ENCODE results near the gene PAF1.
A peak's percentile ranks its signal among the peaks of the same experiment; 100 is the strongest.

Gene PAF1

DNA sequence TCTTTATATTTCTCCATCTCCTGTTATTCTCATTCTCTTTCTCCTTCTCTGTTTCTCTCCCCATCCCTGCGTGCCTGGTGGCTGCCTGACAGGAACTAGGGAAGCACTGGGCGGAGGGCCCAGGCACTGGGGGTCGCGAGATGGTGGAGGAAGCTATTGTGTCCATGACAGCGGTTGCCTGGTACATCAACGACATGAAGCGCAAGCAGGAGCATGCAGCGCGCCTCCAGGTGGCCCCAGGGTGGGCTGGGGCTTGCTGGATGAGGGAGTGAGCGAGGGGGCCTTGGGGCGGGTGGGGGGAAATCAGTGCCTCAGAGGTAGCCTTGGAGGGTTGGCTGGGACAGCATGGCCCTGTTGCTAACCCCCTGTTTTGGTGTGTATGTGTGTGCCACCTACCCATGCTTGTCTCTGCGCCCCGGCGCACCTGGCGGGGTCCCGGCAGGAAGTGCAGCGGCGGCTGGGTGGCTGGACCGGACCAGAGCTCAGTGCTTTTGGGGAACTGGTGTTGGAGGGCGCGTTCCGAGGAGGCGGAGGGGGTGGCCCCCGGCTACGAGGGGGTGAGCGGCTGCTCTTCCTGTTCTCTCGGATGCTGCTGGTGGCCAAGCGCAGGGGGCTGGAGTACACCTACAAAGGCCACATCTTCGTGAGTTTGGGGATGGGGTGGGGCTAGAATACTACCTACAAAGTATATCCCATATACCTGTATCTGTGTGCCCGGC lies 26.7 kb upstream of the PAF1 start:
- no peak for DNase-seq (ENCODE audit: low spot score)

DNA sequence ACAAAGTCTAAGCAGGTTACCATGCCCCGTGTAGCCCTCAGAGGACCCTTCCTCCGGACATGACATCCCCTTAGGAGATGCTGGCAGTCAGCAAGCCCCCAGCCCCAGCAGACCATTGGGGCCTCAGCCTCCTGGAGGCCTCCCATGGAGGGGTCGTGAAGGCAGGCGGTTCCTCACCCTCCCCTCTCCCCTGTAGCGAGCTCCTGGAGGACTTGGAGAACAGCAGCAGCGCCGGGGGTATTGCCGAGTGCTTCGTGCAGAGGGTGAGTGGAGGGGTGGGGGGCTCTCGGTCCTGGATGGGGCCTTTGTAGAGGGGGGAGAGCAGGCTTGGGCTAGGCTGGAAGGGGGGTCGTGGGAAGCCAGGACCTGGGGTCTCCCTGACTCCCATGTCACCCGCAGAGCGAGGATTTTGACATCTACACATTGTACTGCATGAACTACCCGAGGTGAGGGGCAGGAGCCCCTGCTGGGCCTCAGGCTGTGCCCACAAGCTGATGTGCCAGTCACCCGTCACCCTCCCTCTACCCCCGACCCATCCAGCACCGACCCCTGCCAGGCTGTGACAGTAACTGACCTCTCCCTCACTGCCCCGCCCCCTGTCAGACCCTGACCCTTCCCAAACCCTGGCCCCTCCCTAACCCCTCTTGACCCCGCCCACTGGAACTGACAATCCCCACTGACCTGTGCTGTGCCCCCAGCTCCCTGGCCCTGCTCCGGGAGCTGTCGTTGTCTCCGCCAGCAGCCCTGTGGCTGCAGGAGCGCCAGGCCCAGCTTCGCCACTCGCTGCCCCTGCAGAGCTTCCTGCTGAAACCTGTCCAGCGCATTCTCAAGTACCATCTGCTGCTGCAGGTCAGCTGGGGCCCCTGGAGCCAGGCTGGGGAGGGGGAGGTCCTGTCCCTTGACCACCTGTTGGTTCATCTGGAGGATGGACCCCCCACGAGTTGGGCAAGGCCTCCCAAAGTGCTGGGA lies 25.5 kb upstream of the PAF1 start:
- no peak for DNase-seq (ENCODE audit: low spot score)

DNA sequence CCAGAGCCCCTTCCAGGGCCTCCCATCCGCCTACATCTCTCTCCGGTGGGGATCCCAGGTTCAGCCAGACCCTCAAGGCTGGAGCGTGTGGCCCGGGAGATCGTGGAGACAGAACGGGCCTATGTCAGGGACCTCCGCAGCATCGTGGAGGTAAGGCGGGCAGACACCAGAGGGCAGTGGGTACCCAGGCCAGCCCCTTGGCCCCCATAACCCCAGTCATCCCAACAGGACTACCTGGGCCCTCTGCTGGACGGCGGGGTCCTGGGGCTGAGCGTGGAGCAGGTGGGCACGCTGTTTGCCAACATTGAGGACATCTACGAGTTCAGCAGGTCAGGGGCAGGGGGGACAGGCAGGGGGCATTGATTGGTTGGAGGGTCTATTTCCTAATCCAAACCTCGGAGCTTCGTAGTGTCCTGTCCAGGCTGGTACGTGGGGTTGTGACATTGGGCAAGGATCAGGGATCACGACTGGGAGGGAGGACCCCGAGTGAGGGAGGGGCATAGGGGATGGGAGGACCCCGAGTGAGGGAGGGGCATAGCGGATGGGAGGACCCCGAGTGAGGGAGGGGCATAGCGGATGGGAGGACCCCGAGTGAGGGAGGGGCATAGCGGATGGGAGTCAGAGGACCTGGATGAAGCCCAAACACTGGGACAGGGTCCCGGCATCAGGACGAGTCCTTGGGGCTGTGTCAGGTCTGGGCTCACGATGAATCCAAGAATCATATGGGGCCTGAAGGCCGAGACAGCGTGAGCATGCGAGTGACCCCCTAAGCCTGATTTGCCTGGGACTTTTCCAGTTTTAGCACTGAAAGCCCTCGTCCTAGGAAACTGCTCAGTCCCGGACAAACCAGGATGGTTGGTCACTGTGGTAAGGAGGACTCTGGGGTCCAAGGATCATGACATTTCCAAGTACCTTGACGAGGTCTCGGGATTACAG lies 24.5 kb upstream of the PAF1 start:
- DNase-seq (ENCODE audit: low spot score): no peak

DNA sequence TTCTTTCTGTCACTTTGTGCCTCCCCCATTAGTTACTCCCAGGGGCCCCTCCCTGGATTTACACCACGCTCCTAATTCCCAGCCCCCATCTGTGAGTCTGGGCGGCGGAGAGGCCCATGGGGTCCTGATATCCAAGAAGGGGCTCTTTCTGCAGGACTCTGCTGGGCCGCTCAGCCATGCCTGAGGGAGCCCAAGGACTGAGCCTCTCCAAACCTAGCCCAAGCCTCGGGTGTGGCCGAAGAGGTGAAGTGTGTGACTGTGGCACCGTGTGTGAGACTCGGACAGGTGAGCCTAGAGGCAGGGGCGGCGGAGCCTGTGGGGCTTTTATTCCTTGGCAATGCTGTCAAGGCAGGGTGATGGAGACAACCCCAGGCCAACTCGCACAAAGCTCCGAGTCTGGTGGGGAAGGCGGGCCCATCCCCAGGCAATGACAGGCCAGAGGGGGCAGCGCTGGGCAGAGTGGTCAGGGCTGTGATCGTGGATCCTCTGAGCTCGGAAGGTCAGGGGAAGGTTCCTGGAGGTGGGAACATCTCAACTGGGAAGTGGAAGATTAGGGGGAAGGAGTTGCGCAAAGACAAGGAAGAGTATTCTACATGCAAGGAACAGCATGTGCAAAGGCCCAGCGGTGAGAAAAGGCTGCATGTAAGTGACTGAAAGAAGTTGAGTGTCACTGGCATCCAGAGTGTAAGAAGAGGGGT lies 23.2 kb upstream of the PAF1 start:
- DNase-seq (ENCODE audit: low spot score): peak; percentile 59

DNA sequence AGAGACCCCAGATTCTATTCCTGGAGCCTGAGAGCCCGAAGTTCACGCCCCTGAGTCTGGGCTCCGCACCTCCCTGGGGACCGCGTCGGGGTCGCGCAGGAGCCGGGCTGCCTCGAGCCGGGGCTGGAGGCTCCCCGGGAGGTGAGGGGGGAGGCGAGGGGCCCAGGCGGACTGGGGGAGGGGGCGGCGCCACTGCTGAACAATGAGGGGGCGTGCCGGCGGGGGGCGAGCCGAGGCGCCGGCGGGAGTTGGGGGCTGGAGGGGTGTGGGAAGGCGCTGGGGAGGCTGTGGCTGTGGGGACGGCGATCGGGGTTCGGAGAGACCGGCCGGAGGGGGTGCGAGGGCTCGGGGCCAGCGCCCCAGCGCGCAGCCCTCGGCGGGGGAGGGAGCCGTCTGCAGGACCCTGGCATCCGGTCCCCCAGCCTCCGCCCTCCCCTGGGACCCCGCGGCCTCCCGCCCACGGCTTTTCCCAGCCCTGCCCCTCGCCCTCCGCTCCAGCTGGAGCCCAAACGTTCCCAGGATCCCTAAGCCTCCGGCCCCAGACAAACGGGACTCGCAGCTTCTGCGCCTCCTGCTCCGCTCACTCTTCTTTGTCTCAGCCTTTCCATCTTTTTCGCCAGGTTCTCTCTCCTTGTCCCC lies 22.5 kb upstream of the PAF1 start:
- DNase-seq (ENCODE audit: low spot score): peak; percentile 80

DNA sequence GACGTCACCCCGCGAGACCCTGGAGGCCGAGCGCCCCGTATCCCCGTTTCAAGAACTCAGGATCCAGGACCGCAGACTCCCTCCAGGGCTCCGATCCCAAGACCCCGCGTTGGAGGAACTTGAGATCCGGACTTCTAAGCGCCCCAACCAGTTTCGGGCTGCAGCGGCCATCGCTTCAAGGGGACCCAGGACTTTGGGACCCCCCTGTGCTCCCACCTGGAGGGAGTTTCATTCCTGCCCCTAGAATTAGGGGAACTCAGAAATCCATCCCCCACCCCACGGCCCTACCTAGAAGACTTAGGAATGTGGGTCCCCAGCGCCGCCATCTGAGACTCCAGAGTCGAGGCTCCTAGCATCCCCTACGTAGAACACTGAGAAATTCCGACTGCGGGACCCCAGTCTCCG lies 22.0 kb upstream of the PAF1 start:
- DNase-seq (ENCODE audit: low spot score): no peak

DNA sequence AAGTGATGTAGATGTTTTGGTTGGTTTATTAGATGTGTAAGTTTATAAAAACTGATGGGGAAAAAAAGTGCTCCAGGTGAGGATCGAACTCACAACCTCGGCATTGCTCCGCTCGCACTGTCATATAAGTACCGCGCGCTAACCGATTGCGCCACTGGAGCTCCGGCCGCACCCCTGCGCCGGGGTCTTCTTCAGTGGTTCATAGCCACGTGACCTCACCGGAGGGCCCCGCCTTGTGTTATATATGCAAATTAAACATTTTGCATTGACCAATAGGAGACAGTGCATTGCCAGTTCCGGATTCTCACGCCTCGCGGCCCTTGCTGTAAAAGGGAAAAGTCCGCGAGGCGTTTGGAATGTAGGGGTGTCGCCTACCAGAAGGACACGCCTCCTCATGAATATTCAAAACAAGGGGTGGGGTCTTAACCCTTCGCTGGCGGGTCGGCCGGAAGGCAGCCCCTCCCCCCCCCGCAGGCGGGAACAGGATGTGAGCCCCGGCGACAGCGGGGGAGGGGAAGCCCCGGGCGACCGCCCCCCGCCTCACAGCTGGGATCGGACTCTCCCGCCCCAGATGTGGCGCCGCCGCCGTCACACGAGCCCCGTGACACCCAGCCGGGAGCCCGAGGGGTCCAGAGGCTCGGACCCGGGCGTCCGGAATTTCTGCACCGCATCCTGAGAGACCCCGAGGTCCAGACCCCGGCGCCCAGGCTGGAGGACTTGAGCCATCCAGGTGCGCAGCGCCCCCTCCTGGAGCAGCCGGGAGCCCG lies 21.4 kb upstream of the PAF1 start, which contains the start of gene PLEKHG2:
Gene PLEKHG2, plus strand, starts transcription at position 570 of the 767 bp plus-strand sequence. CDS start 1,418 bp downstream, outside the sequence.
- DNase-seq (ENCODE audit: low spot score): peak; percentile 96

DNA sequence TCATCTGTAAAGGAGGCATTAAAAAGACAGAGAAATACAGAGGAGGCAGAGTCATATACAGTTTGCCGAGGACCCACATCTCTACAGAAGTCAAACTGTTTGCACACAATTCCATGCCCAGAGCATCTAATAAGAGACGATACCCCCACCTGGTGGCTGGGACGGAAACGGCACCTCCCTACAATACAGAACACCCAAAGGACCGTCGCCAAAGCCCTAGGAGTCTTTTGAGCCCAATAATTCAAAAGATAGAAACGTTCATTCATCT lies 20.9 kb upstream of the PAF1 start:
- peak; percentile 86 for DNase-seq (ENCODE audit: low spot score)

DNA sequence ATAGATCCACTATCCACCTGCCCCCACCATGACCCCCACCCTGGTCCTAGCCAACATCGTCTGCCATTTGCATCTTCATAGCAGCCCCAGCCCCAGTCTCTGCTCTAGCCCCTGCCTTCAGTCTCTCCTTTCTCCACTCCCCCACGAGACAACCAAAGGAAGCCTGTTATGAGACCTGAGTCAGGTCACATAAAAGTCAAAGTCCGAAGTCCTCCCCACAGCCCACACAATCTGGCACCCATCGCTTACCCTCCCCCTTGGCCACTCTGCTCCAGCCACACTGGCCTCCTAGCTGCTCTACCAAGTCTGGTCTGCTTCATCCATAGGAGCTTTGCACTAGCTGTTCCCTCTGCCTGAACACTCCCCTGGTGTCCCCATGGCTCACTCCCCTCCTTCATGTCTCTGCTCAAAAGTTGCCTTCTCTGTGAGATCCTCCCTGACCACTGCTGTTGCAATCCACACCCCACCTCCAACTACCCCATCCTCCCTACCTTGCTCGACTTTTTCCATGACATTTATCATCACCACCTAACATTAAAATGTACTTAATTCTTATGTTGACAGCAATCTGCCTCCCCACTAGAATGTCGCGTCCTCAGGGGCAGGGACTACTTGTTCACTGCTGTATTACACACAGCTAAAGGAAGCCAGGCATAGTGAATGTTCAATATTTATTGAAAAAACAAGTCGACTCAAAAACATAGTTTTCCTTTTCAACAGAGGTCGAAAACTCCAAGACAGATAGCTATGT lies 20.4 kb upstream of the PAF1 start:
- DNase-seq (ENCODE audit: low spot score): no peak

DNA sequence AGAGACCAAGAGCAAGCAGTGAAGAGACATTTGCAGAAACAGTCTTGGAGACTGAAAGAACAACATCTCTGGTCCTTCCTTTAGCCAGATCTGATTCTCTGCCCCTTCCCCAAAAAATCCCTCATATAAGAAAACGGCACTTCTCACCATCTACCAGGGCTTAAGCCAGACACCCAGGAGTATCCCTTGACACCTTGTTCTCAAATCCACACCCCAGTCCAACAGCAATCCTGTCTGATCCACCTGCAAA lies 19.9 kb upstream of the PAF1 start:
- DNase-seq (ENCODE audit: low spot score): no peak

DNA sequence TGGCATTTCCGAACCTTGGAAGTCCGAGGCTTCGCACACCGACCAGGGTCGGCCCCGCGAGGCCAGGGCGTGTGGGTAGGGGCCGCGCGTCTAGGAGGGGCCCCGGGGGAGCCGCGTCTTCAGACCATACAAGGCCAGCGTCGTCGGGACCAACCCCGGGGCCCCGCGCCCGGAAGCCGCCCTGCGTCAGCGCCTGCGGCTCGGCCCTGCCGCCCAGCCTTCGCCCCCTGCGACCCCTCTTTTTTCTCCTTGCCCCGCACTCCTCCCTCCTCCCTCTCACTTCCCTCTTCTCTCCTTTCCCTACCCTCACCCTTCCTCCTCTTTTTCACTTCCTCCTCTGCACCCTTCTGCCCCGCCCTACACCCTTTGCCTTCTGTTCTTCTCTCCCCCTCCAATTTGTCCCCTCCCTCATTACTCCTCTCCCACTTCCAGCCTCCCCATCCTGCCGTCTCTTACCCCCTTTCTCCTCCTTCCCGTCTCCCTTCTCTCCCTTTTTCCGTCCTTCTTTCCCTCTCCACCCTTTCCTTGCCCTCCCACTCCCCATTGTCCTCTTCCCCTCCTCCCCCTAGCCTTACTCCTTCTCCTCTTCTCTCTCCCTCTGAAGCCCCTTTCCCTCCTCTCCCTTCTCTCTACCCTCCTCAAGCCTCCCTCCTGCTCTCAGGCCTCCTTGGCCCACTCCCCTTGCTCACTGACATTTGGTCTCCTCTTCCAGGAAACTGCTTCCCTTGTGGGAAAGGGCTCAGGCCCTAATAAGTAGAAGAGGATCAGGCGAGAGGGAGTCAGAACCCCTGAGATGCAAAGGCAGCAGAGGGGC lies 19.3 kb upstream of the PAF1 start:
- peak; percentile 69 for DNase-seq (ENCODE audit: low spot score)

DNA sequence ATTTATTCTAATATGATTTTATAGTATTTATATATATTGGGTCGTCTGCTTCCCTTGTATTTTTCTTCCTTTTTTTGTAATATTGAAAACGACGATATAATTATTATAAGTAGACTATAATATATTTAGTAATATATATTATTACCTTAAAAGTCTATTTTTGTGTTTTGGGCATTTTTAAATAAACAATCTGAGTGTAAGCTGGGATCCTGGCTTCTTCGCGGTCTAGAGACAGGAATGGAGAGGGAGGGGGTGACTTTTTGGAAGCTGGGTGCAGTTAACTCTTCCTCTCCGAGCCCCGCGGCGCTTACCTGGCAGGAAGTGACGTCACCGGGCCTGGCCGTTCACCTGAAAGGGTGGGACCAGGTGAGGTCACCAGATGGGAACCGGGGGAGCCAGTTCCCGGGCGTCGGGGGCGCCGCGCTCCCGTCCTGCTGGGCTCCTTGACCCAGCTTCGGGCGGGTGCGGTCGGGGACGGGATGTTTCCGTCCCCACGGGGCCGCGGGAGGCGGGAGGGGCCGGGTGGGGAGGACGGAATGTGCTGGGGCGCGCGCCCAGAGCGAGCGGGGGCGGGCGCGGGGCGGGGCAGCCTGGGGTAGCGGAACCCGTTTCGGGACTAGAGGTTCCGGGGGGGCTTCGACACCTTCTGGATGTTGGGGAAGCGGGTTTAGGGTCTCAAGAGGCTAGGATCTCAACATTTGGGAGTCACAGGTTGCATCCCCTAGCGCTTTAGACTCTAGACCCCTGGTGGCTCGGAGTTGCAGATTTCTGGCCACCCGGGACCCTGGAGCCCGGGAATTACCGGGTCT lies 18.5 kb upstream of the PAF1 start:
- DNase-seq (ENCODE audit: low spot score): peak; percentile 85

DNA sequence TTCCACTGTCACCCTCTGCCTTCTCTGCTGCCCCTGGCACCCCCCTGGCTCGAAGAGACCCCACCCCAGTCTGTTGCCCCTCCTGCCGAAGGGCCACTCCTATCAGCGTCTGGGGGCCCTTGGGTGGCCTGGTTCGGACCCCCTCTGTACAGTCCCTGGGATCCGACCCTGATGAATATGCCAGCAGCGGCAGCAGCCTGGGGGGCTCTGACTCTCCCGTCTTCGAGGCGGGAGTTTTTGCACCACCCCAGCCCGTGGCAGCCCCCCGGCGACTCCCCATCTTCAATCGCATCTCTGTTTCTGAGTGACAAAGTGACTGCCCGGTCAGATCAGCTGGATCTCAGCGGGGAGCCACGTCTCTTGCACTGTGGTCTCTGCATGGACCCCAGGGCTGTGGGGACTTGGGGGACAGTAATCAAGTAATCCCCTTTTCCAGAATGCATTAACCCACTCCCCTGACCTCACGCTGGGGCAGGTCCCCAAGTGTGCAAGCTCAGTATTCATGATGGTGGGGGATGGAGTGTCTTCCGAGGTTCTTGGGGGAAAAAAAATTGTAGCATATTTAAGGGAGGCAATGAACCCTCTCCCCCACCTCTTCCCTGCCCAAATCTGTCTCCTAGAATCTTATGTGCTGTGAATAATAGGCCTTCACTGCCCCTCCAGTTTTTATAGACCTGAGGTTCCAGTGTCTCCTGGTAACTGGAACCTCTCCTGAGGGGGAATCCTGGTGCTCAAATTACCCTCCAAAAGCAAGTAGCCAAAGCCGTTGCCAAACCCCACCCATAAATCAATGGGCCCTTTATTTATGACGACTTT lies 17.7 kb upstream of the PAF1 start:
- no peak for DNase-seq (ENCODE audit: low spot score)

DNA sequence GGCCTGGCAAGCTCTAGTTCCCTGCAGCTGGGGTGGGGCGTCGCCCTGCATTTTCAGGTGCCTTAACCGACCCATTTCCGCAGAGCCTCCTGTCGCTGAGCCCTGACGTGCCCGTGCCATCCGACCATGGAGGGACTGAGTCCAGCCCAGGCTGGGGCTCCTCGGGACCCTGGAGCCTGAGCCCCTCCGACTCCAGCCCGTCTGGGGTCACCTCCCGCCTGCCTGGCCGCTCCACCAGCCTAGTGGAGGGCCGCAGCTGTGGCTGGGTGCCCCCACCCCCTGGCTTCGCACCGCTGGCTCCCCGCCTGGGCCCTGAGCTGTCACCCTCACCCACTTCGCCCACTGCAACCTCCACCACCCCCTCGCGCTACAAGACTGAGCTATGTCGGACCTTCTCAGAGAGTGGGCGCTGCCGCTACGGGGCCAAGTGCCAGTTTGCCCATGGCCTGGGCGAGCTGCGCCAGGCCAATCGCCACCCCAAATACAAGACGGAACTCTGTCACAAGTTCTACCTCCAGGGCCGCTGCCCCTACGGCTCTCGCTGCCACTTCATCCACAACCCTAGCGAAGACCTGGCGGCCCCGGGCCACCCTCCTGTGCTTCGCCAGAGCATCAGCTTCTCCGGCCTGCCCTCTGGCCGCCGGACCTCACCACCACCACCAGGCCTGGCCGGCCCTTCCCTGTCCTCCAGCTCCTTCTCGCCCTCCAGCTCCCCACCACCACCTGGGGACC lies 16.9 kb upstream of the PAF1 start:
- no peak for DNase-seq (ENCODE audit: low spot score)

DNA sequence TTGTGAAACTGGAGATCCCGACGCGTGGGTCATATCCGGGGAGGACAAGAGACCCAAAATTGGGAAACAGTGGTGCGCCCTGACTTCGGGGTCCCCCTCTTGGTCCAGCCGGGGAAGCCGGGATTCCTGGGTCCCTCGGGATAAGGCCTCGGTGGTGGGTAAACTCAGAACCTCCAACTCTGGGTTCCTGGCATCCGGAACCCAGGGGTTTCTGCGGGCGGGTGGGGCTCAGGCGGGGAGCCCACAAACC lies 16.4 kb upstream of the PAF1 start:
- no peak for DNase-seq (ENCODE audit: low spot score)

DNA sequence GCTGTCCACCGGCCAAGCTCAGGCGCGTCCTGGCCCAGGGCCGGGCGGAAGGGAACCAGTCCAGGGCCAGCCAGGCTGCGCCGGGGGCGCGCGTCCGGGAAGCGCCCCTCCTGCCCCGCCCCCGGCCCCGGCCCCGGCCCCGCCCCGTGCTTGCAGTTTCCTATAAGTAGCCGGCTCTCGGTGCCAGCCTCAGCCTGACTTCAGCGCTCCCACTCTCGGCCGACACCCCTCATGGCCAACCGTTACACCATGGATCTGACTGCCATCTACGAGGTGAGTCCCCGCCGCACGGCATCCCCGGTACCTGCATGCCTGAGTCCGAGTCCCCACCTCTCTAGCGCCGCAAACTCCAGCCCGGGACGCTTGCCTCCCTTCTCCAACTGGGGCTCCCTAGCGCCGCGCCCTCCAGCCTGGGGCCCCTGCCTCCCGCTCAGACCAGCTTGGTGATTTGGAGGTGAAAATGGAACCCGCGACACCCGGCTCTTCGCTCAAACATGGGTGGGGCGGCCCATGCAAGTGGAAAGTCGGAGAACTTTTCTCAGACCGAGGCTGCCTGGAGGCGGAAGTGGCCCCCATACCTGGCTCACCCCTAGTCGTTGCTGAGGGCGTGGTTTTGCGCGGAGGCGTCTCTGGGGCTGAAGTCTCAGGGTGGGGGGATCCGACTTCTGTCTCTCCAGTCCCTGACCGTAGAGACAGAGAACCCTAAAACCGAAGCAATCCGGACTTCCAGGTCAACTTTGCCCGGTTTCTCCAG lies 15.9 kb upstream of the PAF1 start, which contains the start of gene ZFP36:
Gene ZFP36, plus strand, starts transcription at position 192 of the 754 bp plus-strand sequence. Its CDS starts 58 bp downstream, at position 250.
- DNase-seq (ENCODE audit: low spot score): peak; percentile 89
